Tibial nerve (tissue), 3 donors: Measurements from ENCODE around the gene EIF5A.

ENCODE experiments used
- CTCF ChIP-seq, 5 experiments: fragments of 200-600 bp in 3 of 5; fragments of 450-650 bp in 2 of 5; sonication (generic) in 3 of 5; IDR thresholded peaks; one replicate each; pipeline ENCODE4 v1.5.1; 2016 to 2019; ENCODE audit warnings: antibody characterized with exemption in 5 of 5, mild to moderate bottlenecking in 3 of 5, moderate library complexity in 2 of 5
- POLR2A ChIP-seq, 2 donors: fragments of 450-650 bp; IDR thresholded peaks; one replicate each; pipeline ENCODE4 v1.6.1; 2017; ENCODE audit warnings: antibody characterized with exemption in 2 of 2, mild to moderate bottlenecking in 2 of 2, moderate library complexity in 2 of 2

GRCh38 chr17:7328840-7329373 lies 21.5 kb downstream of the EIF5A start, which contains the start of gene NEURL4:
- TF ChIP-seq POLR2A (IDR thresholded peaks at IDR 0.05) = no peak
- TF ChIP-seq CTCF (IDR thresholded peaks at IDR 0.05) = no peak
